CD4-positive, CD25-positive, alpha-beta regulatory T cell (primary cell): ENCODE data around the gene CLEC20A. TPM values are rescaled to one million over a fixed set of nuclear protein-coding genes. Genes with fewer than 3 reads are reported as not detected.

ENCODE experiments used
- ATAC-seq, 2 donors: fragments of 150-1000 bp; cut with Tn5 transposase; one replicate each; pipeline ENCODE4 v1.10.0; 2021; ENCODE audit warnings: low read depth in 2 of 2, moderate number of reproducible peaks in 2 of 2, moderate library complexity in 1 of 2
- DNase-seq, 3 donors: peaks; one replicate each; pipeline versions ENCODE4 v3.0.0 to v3.0.0-alpha.2; 2012 to 2022; ENCODE audit warnings: mixed read lengths in 1 of 3
- H3K27ac ChIP-seq: one replicate; pipeline ENCODE4 v1.7.0; 2013; ENCODE audit warnings: mild to moderate bottlenecking, low read length; ENCODE audit not compliant: insufficient read depth, poor library complexity, severe bottlenecking
- H3K27me3 ChIP-seq: one replicate; pipeline ENCODE4 v1.7.0; 2013; ENCODE audit warnings: low read length; ENCODE audit not compliant: control insufficient read depth, insufficient read depth
- H3K36me3 ChIP-seq: one replicate; pipeline ENCODE4 v1.7.0; 2013; ENCODE audit warnings: mild to moderate bottlenecking, low read length, moderate library complexity; ENCODE audit not compliant: control insufficient read depth, insufficient read depth
- H3K4me1 ChIP-seq: 2 replicates; pipeline ENCODE4 v1.7.0; 2013; ENCODE audit warnings: mild to moderate bottlenecking, low read length; ENCODE audit not compliant: insufficient read depth, control insufficient read depth, poor library complexity, severe bottlenecking
- H3K4me3 ChIP-seq: one replicate; pipeline ENCODE4 v1.7.0; 2013; ENCODE audit warnings: low read depth, mild to moderate bottlenecking, low read length, moderate library complexity
- H3K9me3 ChIP-seq, 2 experiments: 1 replicate in 1 of 2; 2 replicates in 1 of 2; pipeline ENCODE4 v1.7.0; 2013; ENCODE audit warnings: low read length in 2 of 2, mild to moderate bottlenecking in 1 of 2, moderate library complexity in 1 of 2; ENCODE audit not compliant: control insufficient read depth in 2 of 2
- H3K27ac Mint-ChIP-seq, 3 donors: one replicate each; pipeline ENCODE4 v1.8.0; 2020 to 2022; ENCODE audit warnings: mild to moderate bottlenecking in 3 of 3, mixed read lengths in 3 of 3, moderate library complexity in 2 of 3
- H3K27me3 Mint-ChIP-seq: one replicate; pipeline ENCODE4 v1.8.0; 2022; ENCODE audit warnings: mild to moderate bottlenecking, mixed read lengths
- H3K36me3 Mint-ChIP-seq: one replicate; pipeline ENCODE4 v1.8.0; 2020; ENCODE audit warnings: mixed read lengths
- H3K4me1 Mint-ChIP-seq, 4 donors: one replicate each; pipeline ENCODE4 v1.8.0; 2020 to 2022; ENCODE audit warnings: mixed read lengths in 4 of 4, mild to moderate bottlenecking in 1 of 4
- H3K4me3 Mint-ChIP-seq, 4 donors: one replicate each; pipeline ENCODE4 v1.8.0; 2020 to 2022; ENCODE audit warnings: mild to moderate bottlenecking in 4 of 4, mixed read lengths in 4 of 4, moderate library complexity in 3 of 4
- H3K9me3 Mint-ChIP-seq, 7 donors: one replicate each; pipeline ENCODE4 v1.8.0; 2020 to 2022; ENCODE audit warnings: mixed read lengths in 7 of 7, mild to moderate bottlenecking in 3 of 7, moderate library complexity in 2 of 7
- polyA plus RNA-seq, 4 donors: library from polyadenylated mRNA; unstranded; fragments of 300-500 nt; fragmentation: Illumina TruSeq; gene quantifications; one replicate each; pipeline ENCODE4 v1.2.3, GENCODE V29; 2021
- total RNA-seq: library from RNA; stranded (reverse); gene quantifications from one replicate; pipeline ENCODE4 v1.2.3, GENCODE V29; 2022

CLEC20A gene
- total and polyA plus RNA-seq, 5 donors from 2014 or later, result 0.53 TPM; not detected in 4

DNA sequence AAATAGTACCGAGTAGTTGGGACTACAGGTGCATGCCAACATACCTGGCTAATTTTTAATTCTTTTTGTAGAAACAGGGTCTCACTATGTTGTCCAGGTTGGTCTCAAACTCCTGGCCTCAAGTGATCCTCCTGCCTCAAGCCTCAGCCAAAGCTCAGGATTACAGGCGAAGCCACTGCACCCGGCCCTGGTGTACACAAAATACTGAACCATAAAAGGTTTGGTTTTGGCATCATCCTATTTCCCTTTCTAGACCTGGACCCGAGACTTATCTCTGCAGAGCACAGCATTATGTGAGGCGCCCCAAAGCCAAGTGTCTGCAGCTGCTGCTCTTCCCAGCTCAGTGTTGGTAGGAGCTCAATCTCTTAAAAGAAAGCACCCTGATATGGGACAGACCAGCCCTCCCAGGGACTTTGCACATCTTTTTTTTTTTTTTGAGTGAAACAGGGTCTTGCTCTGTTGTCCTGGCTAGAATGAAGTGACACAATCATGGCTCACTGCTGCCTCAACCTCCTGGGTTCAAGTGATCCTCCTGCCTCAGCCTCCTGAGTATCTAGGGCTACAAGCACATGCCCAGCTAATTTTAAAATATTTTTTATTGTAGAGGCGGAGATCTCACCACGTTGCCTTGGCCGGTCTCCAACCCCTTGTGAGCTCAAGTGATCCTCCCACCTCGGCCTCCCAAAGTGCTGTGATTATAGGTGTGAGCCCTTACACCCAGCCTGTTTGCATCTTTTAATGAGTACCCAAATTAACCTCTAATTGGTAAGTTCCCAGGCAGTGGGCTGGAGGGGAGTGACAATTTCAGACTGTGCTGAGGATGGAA, 36.6 kb upstream of the CLEC20A start:
- H3K4me3 ChIP-seq, result no peak overlapping the region
- H3K27ac Mint-ChIP-seq, result no peak overlapping the region
- H3K36me3 ChIP-seq, result no peaks in the 10 kb centered on the region
- peaks cover 0 to 2% (median 0%) of the 10 kb centered on the region in 7 donors for H3K9me3 Mint-ChIP-seq
- H3K4me1 Mint-ChIP-seq, result peaks cover 0 to 2% (median under 1%) of the 10 kb centered on the region in 4 donors
- H3K27me3 Mint-ChIP-seq, result peaks cover 5% of the 10 kb centered on the region
- no peaks in the 10 kb centered on the region for H3K36me3 Mint-ChIP-seq
- peaks cover 3% of the 10 kb centered on the region for H3K4me1 ChIP-seq
- no peaks in the 10 kb centered on the region for H3K27me3 ChIP-seq
- DNase-seq (no peak), ATAC-seq (no peak)
- no peak overlapping the region for H3K27ac ChIP-seq
- H3K4me3 Mint-ChIP-seq, result no peak overlapping the region
- H3K9me3 ChIP-seq, result no peaks in the 10 kb centered on the region

DNA sequence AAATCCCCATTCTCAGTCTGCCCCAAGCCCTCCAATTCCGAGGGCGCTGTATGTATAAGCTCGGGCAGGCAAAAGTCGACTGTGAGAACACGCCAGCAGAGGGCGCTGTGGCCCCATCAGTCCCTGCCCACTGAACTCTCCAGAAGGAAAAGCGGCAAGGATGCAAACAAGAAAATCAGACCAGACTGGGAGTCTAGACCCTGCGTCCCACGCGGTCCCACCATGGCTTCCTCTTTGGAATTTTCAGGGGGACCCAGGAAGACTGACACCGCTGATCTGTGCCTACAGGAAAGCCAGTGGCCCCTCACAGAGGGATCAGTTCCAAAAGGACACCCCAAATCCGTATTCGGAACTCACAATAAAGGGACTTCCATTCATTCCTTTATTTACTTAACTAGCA, 35.6 kb upstream of the CLEC20A start:
- no peaks in the 10 kb centered on the region for H3K36me3 ChIP-seq
- peak; percentile 73 to 74 for ATAC-seq
- no peak overlapping the region for H3K4me3 ChIP-seq
- H3K9me3 Mint-ChIP-seq, result no peaks in the 10 kb centered on the region
- H3K9me3 ChIP-seq, result no peaks in the 10 kb centered on the region
- H3K36me3 Mint-ChIP-seq, result no peaks in the 10 kb centered on the region
- peak overlapping the region in 1 of 4 donors; percentile 25 for H3K4me3 Mint-ChIP-seq
- H3K27me3 Mint-ChIP-seq, result peaks cover 5% of the 10 kb centered on the region
- H3K4me1 ChIP-seq, result peaks cover 3% of the 10 kb centered on the region
- no peaks in the 10 kb centered on the region for H3K27me3 ChIP-seq
- peaks cover 0 to 2% (median under 1%) of the 10 kb centered on the region in 4 donors for H3K4me1 Mint-ChIP-seq
- H3K27ac ChIP-seq, result no peak overlapping the region
- DNase-seq, result peak; percentile 42 to 64 (median 61)
- H3K27ac Mint-ChIP-seq, result no peak overlapping the region

DNA sequence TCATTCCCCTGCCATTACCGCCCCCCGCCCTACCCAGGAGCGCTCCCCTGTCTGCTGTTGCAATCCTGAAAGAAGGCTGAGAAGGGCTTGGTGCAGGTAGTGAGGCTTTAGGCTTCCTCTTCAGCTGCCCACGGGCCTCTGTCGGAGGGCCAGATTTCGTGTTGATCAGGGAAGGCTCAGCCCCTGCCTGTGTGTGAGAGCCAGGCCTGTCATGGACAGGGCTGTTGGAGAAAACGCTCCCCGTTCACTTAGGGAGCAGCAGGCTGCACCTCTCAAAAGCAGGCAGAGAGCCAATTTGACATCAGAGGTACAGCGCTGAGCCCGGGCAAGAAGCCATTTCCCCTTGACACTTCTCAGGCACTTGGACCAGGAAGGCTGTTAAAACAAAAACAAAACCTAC, 35.1 kb upstream of the CLEC20A start:
- no peak for DNase-seq
- H3K36me3 ChIP-seq, result no peaks in the 10 kb centered on the region
- H3K27me3 ChIP-seq, result no peaks in the 10 kb centered on the region
- H3K4me3 Mint-ChIP-seq, result peak overlapping the region in 1 of 4 donors; percentile 25
- H3K4me3 ChIP-seq, result no peak overlapping the region
- H3K9me3 Mint-ChIP-seq, result no peaks in the 10 kb centered on the region
- H3K4me1 Mint-ChIP-seq, result peaks cover 0 to 2% (median under 1%) of the 10 kb centered on the region in 4 donors
- no peak overlapping the region for H3K27ac ChIP-seq
- no peaks in the 10 kb centered on the region for H3K36me3 Mint-ChIP-seq
- no peaks in the 10 kb centered on the region for H3K9me3 ChIP-seq
- H3K27ac Mint-ChIP-seq, result no peak overlapping the region
- peak in 1 of 2 donors; percentile 29 for ATAC-seq
- H3K4me1 ChIP-seq, result peaks cover 3% of the 10 kb centered on the region
- H3K27me3 Mint-ChIP-seq, result peaks cover 5% of the 10 kb centered on the region

DNA sequence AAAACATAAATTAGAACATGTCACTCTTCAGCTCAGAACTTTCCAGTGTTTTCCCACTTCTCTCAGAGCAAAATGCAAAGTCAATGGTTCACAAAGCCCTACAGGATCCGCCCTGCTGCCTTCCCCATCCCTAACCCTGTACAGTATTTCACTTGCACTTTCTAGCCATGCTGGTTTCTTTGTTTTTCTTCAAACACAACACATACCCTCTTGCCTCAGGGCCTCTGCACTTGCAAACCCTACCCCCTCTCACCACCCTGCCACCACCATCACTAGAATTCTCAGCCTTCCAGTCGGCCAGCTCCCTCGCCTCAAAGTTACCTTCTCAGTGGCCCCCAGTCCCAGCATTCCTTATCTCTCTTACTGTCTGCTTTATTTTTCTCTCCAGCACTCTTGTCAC, 33.7 kb upstream of the CLEC20A start:
- Mint-ChIP-seq H3K9me3 (no peaks in the 10 kb centered on the region), H3K4me1 (peaks cover 0 to 2% (median under 1%) of the 10 kb centered on the region in 4 donors), H3K27ac (no peak overlapping the region), H3K27me3 (peaks cover under 1% of the 10 kb centered on the region), H3K4me3 (no peak overlapping the region), H3K36me3 (no peaks in the 10 kb centered on the region)
- Histone ChIP-seq H3K4me3 (no peak overlapping the region), H3K9me3 (no peaks in the 10 kb centered on the region), H3K36me3 (no peaks in the 10 kb centered on the region), H3K27me3 (no peaks in the 10 kb centered on the region), H3K27ac (no peak overlapping the region), H3K4me1 (peaks cover 3% of the 10 kb centered on the region)
- no peak for ATAC-seq
- DNase-seq, result no peak

DNA sequence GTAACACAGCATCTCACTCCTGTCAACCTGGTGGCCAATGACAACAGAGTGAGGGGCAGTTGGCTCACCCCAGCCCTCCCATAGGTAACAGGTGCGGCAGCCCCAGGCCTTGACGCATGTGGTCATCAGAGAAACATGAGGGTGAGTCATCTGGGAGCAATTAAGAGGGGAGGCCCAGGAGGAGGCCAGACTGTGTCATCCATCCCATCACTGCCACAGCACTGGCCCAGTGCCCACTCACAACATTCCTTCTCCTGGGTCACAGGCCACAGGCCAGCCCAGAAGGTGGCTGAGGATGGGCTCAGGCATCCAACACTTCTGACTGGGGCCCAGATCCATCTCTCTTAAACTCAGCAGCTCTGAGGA, 33.3 kb upstream of the CLEC20A start:
- Mint-ChIP-seq H3K9me3 (no peaks in the 10 kb centered on the region), H3K36me3 (no peaks in the 10 kb centered on the region), H3K4me1 (peaks cover 0 to 2% (median under 1%) of the 10 kb centered on the region in 4 donors), H3K27ac (peak overlapping the region in 1 of 3 donors; percentile 38), H3K27me3 (no peaks in the 10 kb centered on the region), H3K4me3 (no peak overlapping the region)
- H3K36me3 ChIP-seq, result no peaks in the 10 kb centered on the region
- no peak overlapping the region for H3K27ac ChIP-seq
- no peak overlapping the region for H3K4me3 ChIP-seq
- DNase-seq (no peak), ATAC-seq (no peak)
- H3K27me3 ChIP-seq, result no peaks in the 10 kb centered on the region
- peaks cover 3% of the 10 kb centered on the region for H3K4me1 ChIP-seq
- H3K9me3 ChIP-seq, result no peaks in the 10 kb centered on the region

DNA sequence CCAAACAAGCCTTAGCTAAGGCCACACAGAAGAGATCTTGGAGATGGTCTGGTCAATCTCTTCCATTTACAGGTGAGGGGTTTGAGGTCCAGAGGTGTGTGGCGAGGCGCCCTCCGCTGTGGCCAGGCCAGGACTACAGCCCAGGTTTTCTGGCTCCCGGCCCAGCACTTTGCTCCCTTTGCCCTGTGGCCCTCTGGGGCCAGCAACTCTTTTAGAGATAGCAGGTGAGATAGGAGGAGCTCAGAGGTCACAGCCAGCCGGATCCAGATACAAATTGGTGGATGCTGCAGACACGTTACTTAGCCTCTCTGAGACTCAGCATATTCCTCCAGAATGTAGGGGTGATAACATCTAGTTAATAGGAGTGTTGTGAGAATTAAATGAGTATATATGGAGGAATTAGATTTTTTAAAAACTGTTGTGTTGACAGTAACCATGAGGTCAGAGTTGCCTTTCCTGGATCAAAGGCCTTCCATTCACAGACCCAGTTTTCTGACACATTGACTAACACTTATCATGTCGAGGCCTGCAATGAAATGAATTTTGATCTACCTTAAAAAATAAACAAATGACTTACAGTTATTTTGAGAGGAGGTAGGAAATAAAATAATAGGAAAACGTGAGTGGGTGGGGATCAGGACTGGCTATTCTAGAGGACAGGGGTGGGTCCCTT, 32.7 kb upstream of the CLEC20A start:
- Mint-ChIP-seq H3K27ac (peak overlapping the region in 1 of 3 donors; percentile 38), H3K36me3 (no peaks in the 10 kb centered on the region), H3K27me3 (no peaks in the 10 kb centered on the region), H3K9me3 (no peaks in the 10 kb centered on the region), H3K4me3 (no peak overlapping the region), H3K4me1 (peaks cover 0 to 2% (median under 1%) of the 10 kb centered on the region in 4 donors)
- peaks cover 3% of the 10 kb centered on the region for H3K4me1 ChIP-seq
- H3K9me3 ChIP-seq, result no peaks in the 10 kb centered on the region
- no peak for DNase-seq
- no peak for ATAC-seq
- no peaks in the 10 kb centered on the region for H3K27me3 ChIP-seq
- no peaks in the 10 kb centered on the region for H3K36me3 ChIP-seq
- no peak overlapping the region for H3K4me3 ChIP-seq
- H3K27ac ChIP-seq, result no peak overlapping the region

DNA sequence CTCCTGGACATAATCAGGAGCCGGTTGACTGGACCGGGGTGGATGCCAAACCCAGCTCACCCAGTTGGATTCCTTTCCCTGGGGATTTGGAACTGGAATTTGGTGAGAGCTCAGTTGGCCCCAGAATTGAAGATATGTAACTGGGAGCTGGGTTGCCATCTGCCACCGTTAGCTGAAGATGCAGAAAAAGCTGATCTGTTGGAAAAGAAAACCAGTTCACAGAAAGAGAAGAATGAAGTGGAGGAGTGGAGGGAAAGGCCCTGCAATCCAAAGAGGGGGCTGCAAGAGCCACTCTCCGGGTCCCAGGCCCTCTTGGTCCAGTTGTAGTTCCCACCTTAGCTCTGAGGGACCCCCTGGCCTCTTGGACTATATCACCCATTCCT, 32.2 kb upstream of the CLEC20A start:
- no peak overlapping the region for H3K4me3 Mint-ChIP-seq

More for the DNA sequence above, 32.2 kb upstream of the CLEC20A start:
- Histone ChIP-seq H3K4me3 (no peak overlapping the region), H3K27me3 (no peaks in the 10 kb centered on the region), H3K27ac (no peak overlapping the region), H3K36me3 (no peaks in the 10 kb centered on the region), H3K4me1 (peaks cover 3% of the 10 kb centered on the region), H3K9me3 (no peaks in the 10 kb centered on the region)
- Mint-ChIP-seq H3K27me3 (no peaks in the 10 kb centered on the region), H3K9me3 (no peaks in the 10 kb centered on the region), H3K36me3 (no peaks in the 10 kb centered on the region), H3K27ac (peak overlapping the region in 1 of 3 donors; percentile 38), H3K4me1 (peaks cover 0 to 2% (median under 1%) of the 10 kb centered on the region in 4 donors)
- DNase-seq (no peak), ATAC-seq (no peak)
